Panc1 (cell line): ENCODE measurements around the gene ENTPD8. TPM values are rescaled to one million over a fixed set of nuclear protein-coding genes. Genes with fewer than 3 reads are reported as not detected.

ENCODE experiments used
- ATAC-seq: fragments of 200-7000 bp; cut with Tn5 transposase; 2 replicates; pipeline ENCODE4 v1.9.1; 2020; ENCODE audit warnings: mild to moderate bottlenecking, moderate library complexity
- BruUV-seq: library from RNA; stranded (reverse); fragments of 400-500 nt; replicated peaks from 2 replicates; lab custom pipeline; 2021; lab: Mats Ljungman, UMichigan
- CTCF ChIA-PET: fragments of 300-600 bp; sonication (Branson Sonifier 250); formaldehyde crosslinking; loops from one replicate; lab custom pipeline; 2022; ENCODE audit warnings: antibody characterized with exemption; lab: Charles Lee
- POLR2A ChIA-PET: fragments of 300-600 bp; sonication (Branson Sonifier 250); formaldehyde crosslinking; loops from one replicate; lab custom pipeline; 2022; ENCODE audit warnings: antibody characterized with exemption; lab: Charles Lee
- DNase-seq: peaks from one replicate; pipeline ENCODE4 v3.0.0-alpha.2; 2010; ENCODE audit warnings: low read depth, low spot score
- H3K27ac ChIP-seq: 2 replicates; pipeline ENCODE4 v1.5.1; 2011; ENCODE audit warnings: mild to moderate bottlenecking, low read length, inconsistent platforms
- H3K27me3 ChIP-seq: fragments of 200-500 bp; sonication (Bioruptor generic); 2 replicates; pipeline ENCODE4 v1.6.0; 2014; ENCODE audit warnings: low read length, inconsistent platforms; ENCODE audit not compliant: control insufficient read depth, insufficient read depth
- H3K36me3 ChIP-seq: fragments of 200-500 bp; sonication (Bioruptor generic); 2 replicates; pipeline ENCODE4 v1.5.1; 2014; ENCODE audit warnings: inconsistent platforms, mild to moderate bottlenecking, low read length, moderate library complexity; ENCODE audit not compliant: control insufficient read depth, insufficient read depth
- H3K4me1 ChIP-seq: 2 replicates; pipeline ENCODE4 v1.5.1; 2011; ENCODE audit warnings: inconsistent platforms, mild to moderate bottlenecking, low read length, moderate library complexity; ENCODE audit not compliant: control insufficient read depth, insufficient read depth
- H3K4me3 ChIP-seq, 2 experiments: 2 replicates each; pipeline ENCODE4 v1.5.1; 2011 to 2012; ENCODE audit warnings: low read depth in 2 of 2, low read length in 2 of 2, mild to moderate bottlenecking in 2 of 2, inconsistent platforms in 1 of 2, moderate library complexity in 1 of 2
- H3K9me3 ChIP-seq: fragments of 200-500 bp; sonication (Bioruptor generic); 2 replicates; pipeline ENCODE4 v1.5.1; 2014; ENCODE audit warnings: low read depth, mild to moderate bottlenecking, inconsistent platforms, low read length, moderate library complexity; ENCODE audit not compliant: control insufficient read depth, insufficient read depth
- POLR2AphosphoS5 ChIP-seq: IDR thresholded peaks from 2 replicates; pipeline ENCODE4 v1.6.1; 2012; ENCODE audit warnings: mild to moderate bottlenecking, low read depth, low read length, moderate library complexity
- SIN3A ChIP-seq: IDR thresholded peaks from 2 replicates; pipeline ENCODE4 v1.6.1; 2012; ENCODE audit warnings: low read depth, mild to moderate bottlenecking, low read length, moderate library complexity, borderline replicate concordance; ENCODE audit not compliant: insufficient read depth
- TCF7L2 ChIP-seq: IDR thresholded peaks from 2 replicates; pipeline ENCODE4 v1.6.1; 2011; ENCODE audit warnings: mild to moderate bottlenecking, low read depth, low read length, inconsistent platforms
- in situ Hi-C: cut with HindIII; loops from 2 replicates; pipeline ENCODE4 v1.10.0; 2016; ENCODE audit warnings: low sequenced_read_pairs, low pct_unique_long_range_greater_than_20kb
- intact Hi-C: fragments of 100-400 bp; cut with micrococcal nuclease; formaldehyde crosslinking; loops from one replicate; pipeline ENCODE4 v1.10.0; 2022; ENCODE audit not compliant: unreplicated experiment
- total RNA-seq: library from RNA; stranded (reverse); gene quantifications from one replicate; pipeline ENCODE4 v1.2.1, GENCODE V29; 2021; ENCODE audit not compliant: unreplicated experiment
- TF ChIP-seq, protein P1 (sequence below), 2 experiments: IDR thresholded peaks; 2 replicates each; pipeline ENCODE4 v1.6.1; 2011 to 2012; ENCODE audit warnings: low read depth in 2 of 2, control low read depth in 1 of 2, low read length in 1 of 2, mild to moderate bottlenecking in 1 of 2, moderate library complexity in 1 of 2; ENCODE audit not compliant: insufficient read depth in 1 of 2
- TF ChIP-seq, protein P2 (sequence below): fragments of 450-650 bp; IDR thresholded peaks from 2 replicates; pipeline ENCODE4 v1.5.1; 2017; ENCODE audit warnings: mild to moderate bottlenecking

The ENTPD8 gene
- total RNA-seq, 1 experiment from 2014 or later = 3.9 TPM

DNA sequence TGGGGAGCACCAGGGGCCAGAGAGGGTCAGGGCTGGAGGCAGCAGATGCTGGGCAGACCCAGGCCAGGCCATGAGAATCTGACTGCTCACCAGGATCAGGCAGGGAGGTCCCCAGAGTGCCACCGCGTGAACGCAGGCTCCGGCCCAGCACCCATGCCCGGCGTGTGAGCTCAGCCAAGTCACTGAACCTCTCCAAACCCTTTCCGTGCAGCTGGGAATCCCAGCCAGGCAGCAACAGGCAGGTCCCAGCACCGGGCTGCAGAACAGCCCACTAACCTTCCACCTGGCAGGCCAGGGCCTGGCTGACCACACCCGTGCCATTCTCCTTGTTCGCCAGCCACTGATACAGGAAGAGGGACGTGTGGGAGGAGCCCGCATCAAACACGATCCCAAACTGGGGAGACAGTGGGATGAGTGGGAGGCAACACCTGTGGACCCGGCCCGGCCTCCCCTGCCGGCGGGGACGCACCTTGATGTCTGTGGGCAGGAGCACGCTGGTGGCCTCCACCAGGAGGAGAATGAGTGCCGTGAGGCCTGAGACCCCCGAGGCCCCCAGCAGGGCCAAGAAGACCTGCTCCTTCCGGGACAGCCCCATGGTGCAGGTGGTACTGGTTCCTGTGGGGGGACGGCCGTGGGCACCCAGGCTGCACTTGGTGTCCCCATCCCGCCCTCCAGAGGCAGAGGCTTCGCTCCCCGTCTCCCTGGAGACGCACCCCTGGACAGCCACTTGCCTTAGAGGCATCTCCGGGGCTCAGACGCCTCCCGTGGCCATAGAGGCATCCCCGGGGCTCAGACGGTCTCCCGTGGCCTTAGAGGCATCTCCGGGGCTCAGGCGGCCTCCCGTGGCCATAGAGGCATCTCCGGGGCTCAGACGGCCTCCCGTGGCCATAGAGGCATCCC, 3.2 kb downstream of the ENTPD8 start:
- Histone ChIP-seq H3K36me3 (no peaks in the 10 kb centered on the region), H3K9me3 (no peaks in the 10 kb centered on the region), H3K4me1 (peaks cover 6% of the 10 kb centered on the region), H3K27ac (no peak overlapping the region), H3K27me3 (no peaks in the 10 kb centered on the region), H3K4me3 (no peak overlapping the region)
- BruUV-seq = no TSS peak
- intact Hi-C loops = no loop called here
- in situ Hi-C loops = no loop called here
- POLR2A ChIA-PET = no interaction called here
- DNase-seq = no peak
- TF ChIP-seq, protein P1, sequence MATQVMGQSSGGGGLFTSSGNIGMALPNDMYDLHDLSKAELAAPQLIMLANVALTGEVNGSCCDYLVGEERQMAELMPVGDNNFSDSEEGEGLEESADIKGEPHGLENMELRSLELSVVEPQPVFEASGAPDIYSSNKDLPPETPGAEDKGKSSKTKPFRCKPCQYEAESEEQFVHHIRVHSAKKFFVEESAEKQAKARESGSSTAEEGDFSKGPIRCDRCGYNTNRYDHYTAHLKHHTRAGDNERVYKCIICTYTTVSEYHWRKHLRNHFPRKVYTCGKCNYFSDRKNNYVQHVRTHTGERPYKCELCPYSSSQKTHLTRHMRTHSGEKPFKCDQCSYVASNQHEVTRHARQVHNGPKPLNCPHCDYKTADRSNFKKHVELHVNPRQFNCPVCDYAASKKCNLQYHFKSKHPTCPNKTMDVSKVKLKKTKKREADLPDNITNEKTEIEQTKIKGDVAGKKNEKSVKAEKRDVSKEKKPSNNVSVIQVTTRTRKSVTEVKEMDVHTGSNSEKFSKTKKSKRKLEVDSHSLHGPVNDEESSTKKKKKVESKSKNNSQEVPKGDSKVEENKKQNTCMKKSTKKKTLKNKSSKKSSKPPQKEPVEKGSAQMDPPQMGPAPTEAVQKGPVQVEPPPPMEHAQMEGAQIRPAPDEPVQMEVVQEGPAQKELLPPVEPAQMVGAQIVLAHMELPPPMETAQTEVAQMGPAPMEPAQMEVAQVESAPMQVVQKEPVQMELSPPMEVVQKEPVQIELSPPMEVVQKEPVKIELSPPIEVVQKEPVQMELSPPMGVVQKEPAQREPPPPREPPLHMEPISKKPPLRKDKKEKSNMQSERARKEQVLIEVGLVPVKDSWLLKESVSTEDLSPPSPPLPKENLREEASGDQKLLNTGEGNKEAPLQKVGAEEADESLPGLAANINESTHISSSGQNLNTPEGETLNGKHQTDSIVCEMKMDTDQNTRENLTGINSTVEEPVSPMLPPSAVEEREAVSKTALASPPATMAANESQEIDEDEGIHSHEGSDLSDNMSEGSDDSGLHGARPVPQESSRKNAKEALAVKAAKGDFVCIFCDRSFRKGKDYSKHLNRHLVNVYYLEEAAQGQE (IDR thresholded peaks at IDR 0.05; ENCODE audit: insufficient read depth in 1 of 2, low read depth in 2 of 2, low read length in 1 of 2) = no peak
- CTCF ChIA-PET = no interaction called here
- ATAC-seq = no peak

DNA sequence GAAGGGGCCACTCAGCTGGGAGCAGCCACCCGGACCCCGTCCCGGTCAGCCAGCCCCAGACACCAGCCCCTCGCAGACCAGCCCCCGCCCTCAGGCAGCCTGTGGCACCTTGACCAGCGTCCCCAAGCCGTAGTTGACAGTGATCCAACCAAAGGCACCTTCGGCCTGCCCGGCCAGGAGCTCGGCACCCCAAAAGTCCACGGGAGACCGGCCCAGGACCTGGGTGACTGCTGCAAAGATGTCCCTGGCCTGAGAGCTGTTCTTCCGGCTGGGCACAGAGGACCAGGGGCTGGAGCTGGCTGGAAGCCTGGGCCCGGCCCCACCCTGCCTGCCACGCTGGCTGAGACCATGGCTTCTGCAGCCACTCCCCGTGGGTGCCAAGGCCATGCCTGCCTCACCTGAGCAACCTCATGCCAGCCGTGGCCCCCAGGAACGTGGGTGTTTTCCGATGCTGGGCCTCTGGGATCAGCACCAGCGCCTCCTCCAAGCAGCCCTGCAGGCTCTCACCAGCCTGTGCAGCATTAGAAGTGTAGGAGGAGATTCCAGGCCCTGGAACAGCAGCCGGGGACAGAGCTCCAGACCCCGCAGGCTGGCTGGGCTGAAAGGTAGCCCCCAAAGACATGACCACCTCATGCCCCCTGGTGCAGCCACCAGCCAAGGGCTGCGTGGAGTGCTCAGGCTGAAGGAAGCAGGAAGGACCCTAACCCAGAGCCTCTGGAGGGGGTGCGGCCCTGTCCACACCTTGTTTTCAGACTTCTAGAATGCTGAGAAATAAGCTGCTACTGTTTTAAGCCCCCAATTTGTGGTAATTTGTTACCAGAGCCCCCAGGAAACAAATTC, 4.2 kb downstream of the ENTPD8 start:
- no TSS peak for BruUV-seq
- DNase-seq (no peak), ATAC-seq (no peak)
- ChIA-PET CTCF (interaction anchor here (1.0 kb wide), 1 partner anchor 14 kb away, joined by 6 read pairs; the partner anchor contains the start of gene EXD3), POLR2A (no interaction called here)
- Histone ChIP-seq H3K27me3 (no peaks in the 10 kb centered on the region), H3K36me3 (no peaks in the 10 kb centered on the region), H3K4me1 (peaks cover 6% of the 10 kb centered on the region), H3K4me3 (no peak overlapping the region), H3K9me3 (no peaks in the 10 kb centered on the region), H3K27ac (no peak overlapping the region)
- in situ Hi-C loops (no loop called here), intact Hi-C loops (no loop called here)
- no peak for TF ChIP-seq SIN3A
- TF ChIP-seq, protein P2, sequence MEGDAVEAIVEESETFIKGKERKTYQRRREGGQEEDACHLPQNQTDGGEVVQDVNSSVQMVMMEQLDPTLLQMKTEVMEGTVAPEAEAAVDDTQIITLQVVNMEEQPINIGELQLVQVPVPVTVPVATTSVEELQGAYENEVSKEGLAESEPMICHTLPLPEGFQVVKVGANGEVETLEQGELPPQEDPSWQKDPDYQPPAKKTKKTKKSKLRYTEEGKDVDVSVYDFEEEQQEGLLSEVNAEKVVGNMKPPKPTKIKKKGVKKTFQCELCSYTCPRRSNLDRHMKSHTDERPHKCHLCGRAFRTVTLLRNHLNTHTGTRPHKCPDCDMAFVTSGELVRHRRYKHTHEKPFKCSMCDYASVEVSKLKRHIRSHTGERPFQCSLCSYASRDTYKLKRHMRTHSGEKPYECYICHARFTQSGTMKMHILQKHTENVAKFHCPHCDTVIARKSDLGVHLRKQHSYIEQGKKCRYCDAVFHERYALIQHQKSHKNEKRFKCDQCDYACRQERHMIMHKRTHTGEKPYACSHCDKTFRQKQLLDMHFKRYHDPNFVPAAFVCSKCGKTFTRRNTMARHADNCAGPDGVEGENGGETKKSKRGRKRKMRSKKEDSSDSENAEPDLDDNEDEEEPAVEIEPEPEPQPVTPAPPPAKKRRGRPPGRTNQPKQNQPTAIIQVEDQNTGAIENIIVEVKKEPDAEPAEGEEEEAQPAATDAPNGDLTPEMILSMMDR = no peak
- TF ChIP-seq TCF7L2 = no peak
- TF ChIP-seq, protein P1 (IDR thresholded peaks at IDR 0.05; ENCODE audit: insufficient read depth in 1 of 2, low read depth in 2 of 2, low read length in 1 of 2) = no peak
- no peak for TF ChIP-seq POLR2AphosphoS5
